Hepatocyte (in vitro differentiated cells): ENCODE data around the gene BIRC7.

Experiments used
- EZH2 ChIP-seq: fragments of 200-600 bp; sonication (generic); IDR thresholded peaks from 2 replicates; pipeline ENCODE4 v1.6.1; 2016; ENCODE audit warnings: antibody characterized with exemption, mild to moderate bottlenecking, borderline replicate concordance
- TF ChIP-seq, protein P1 (sequence below): fragments of 200-600 bp; sonication (generic); IDR thresholded peaks from 2 replicates; pipeline ENCODE4 v1.5.1; 2016; ENCODE audit warnings: antibody characterized with exemption, mild to moderate bottlenecking; ENCODE audit not compliant: poor library complexity

DNA sequence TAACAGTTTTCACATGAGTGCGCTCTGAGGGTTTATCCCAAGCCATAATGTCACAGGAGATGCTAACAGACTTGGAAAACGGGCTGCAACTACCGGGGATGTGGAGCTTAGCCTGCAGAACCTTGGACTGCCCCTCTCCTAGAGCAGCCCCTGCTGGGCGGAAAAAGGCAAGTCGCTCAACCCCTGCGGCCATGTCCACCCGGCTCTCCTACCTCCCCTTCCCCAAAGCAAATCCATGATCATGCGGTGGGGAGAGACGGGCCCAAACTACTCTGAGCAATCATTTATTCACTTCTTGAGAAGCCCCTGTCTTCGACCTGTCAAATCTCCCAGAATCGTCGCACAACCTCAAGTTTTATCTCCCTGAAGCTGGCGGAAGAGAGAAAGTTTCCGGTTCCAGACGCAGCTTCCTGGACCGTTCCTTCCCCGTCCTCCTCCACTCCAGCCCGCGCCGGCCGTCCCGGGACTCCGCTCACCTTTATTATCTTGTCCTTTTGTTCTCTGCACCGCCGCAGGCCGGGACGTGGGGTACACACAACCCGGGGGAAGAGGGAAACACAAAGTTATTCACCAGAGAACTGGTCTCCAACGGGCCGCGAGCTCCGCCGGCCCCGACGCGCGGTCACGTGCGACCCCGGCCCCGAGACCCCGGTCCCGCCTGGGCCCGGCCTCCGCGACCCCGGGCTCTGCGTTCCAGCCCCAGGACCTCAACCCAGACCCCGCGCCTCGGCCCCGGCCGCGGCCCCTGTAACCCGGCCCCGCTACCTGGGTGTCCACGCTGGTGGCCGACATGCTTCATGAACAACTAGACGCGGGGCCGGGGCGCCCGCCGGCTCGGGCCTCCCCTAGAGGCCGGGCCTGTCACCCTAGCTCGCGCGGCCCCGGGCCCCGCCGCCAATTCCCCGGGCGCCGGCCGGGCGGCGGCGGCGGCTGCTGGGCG lies 20.3 kb upstream of the BIRC7 start:
- TF ChIP-seq, protein P1, sequence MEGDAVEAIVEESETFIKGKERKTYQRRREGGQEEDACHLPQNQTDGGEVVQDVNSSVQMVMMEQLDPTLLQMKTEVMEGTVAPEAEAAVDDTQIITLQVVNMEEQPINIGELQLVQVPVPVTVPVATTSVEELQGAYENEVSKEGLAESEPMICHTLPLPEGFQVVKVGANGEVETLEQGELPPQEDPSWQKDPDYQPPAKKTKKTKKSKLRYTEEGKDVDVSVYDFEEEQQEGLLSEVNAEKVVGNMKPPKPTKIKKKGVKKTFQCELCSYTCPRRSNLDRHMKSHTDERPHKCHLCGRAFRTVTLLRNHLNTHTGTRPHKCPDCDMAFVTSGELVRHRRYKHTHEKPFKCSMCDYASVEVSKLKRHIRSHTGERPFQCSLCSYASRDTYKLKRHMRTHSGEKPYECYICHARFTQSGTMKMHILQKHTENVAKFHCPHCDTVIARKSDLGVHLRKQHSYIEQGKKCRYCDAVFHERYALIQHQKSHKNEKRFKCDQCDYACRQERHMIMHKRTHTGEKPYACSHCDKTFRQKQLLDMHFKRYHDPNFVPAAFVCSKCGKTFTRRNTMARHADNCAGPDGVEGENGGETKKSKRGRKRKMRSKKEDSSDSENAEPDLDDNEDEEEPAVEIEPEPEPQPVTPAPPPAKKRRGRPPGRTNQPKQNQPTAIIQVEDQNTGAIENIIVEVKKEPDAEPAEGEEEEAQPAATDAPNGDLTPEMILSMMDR = peak; percentile 45
- no peak for TF ChIP-seq EZH2
